Caco-2 (cell line): Measurements from ENCODE around the gene MYO18A. TPM values are rescaled to one million over a fixed set of nuclear protein-coding genes. Genes with fewer than 3 reads are reported as not detected.

Experiments used
- BruUV-seq: library from RNA; stranded (reverse); fragments of 400-500 nt; replicated peaks from 2 replicates; lab custom pipeline; 2021; lab: Mats Ljungman, UMichigan
- CTCF ChIA-PET: fragments of 300-600 bp; sonication (Branson Sonifier 250); formaldehyde crosslinking; loops from one replicate; lab custom pipeline; 2022; ENCODE audit warnings: antibody characterized with exemption; lab: Charles Lee
- POLR2A ChIA-PET: fragments of 300-600 bp; sonication (Branson Sonifier 250); formaldehyde crosslinking; loops from one replicate; lab custom pipeline; 2022; ENCODE audit warnings: antibody characterized with exemption; lab: Charles Lee
- DNase-seq, 2 experiments: peaks; one replicate each; pipeline versions ENCODE4 v3.0.0 to v3.0.0-alpha.2; 2020 to 2022
- H3K27me3 ChIP-seq: replicated peaks from 2 replicates; pipeline ENCODE4 v1.6.0; 2011; ENCODE audit warnings: low read length; ENCODE audit not compliant: control insufficient read depth, insufficient read depth
- H3K36me3 ChIP-seq: 2 replicates; pipeline ENCODE4 v1.5.1; 2011; ENCODE audit warnings: low read length; ENCODE audit not compliant: control insufficient read depth, insufficient read depth
- H3K4me1 ChIP-seq: fragments of 250-450 bp; sonication (Bioruptor Pico); 2 replicates; pipeline ENCODE4 v1.5.1; 2020; ENCODE audit warnings: mild to moderate bottlenecking
- H3K4me3 ChIP-seq: 2 replicates; pipeline ENCODE4 v1.5.1; 2011; ENCODE audit warnings: low read depth, mild to moderate bottlenecking, control low read depth, low read length
- H3K9me3 ChIP-seq: fragments of 250-450 bp; sonication (Bioruptor Pico); 2 replicates; pipeline ENCODE4 v1.5.1; 2020; ENCODE audit warnings: mild to moderate bottlenecking, moderate library complexity
- H3K27ac Mint-ChIP-seq: one replicate; pipeline ENCODE4 v1.8.0; 2022; ENCODE audit warnings: mixed read lengths; ENCODE audit not compliant: unreplicated experiment
- H3K27me3 Mint-ChIP-seq: one replicate; pipeline ENCODE4 v1.8.0; 2022; ENCODE audit warnings: mixed read lengths; ENCODE audit not compliant: insufficient read depth, unreplicated experiment
- H3K36me3 Mint-ChIP-seq: one replicate; pipeline ENCODE4 v1.8.0; 2022; ENCODE audit warnings: mild to moderate bottlenecking, mixed read lengths; ENCODE audit not compliant: insufficient read depth, unreplicated experiment
- H3K4me1 Mint-ChIP-seq: one replicate; pipeline ENCODE4 v1.8.0; 2022; ENCODE audit warnings: low read depth, mixed read lengths; ENCODE audit not compliant: unreplicated experiment
- H3K4me3 Mint-ChIP-seq: one replicate; pipeline ENCODE4 v1.8.0; 2022; ENCODE audit warnings: mild to moderate bottlenecking, moderate library complexity, mixed read lengths; ENCODE audit not compliant: unreplicated experiment
- H3K9me3 Mint-ChIP-seq: one replicate; pipeline ENCODE4 v1.8.0; 2022; ENCODE audit warnings: mixed read lengths; ENCODE audit not compliant: unreplicated experiment
- CTCF ChIP-seq, 2 experiments: fragments of 200-600 bp in 1 of 2; IDR thresholded peaks; 1 replicate in 1 of 2; 2 replicates in 1 of 2; pipeline versions ENCODE4 v1.5.1 to v1.8.0; 2011 to 2022; ENCODE audit warnings: antibody characterized with exemption in 1 of 2, control low read depth in 1 of 2, inconsistent platforms in 1 of 2, low read depth in 1 of 2, low read length in 1 of 2, mild to moderate bottlenecking in 1 of 2, moderate library complexity in 1 of 2; ENCODE audit not compliant: insufficient read depth in 1 of 2, severe bottlenecking in 1 of 2, unreplicated experiment in 1 of 2
- intact Hi-C: fragments of 100-400 bp; cut with micrococcal nuclease; formaldehyde crosslinking; loops from one replicate; pipeline ENCODE4 v1.10.0; 2022; ENCODE audit not compliant: unreplicated experiment
- total RNA-seq: library from RNA; stranded (reverse); gene quantifications from 2 replicates; pipeline ENCODE4 v1.2.3, GENCODE V29; 2022

Gene MYO18A
- total RNA-seq, 1 experiment from 2014 or later = 47.1 TPM

- Mint-ChIP-seq H3K27ac (no peak overlapping the region), H3K4me1 (no peaks in the 10 kb centered on the region), H3K4me3 (no peak overlapping the region), H3K27me3 (no peaks in the 10 kb centered on the region), H3K9me3 (no peaks in the 10 kb centered on the region), H3K36me3 (peaks cover 14% of the 10 kb centered on the region)
- Histone ChIP-seq H3K36me3 (no peaks in the 10 kb centered on the region), H3K4me3 (no peak overlapping the region), H3K4me1 (no peaks in the 10 kb centered on the region), H3K27me3 (no peaks in the 10 kb centered on the region), H3K9me3 (no peaks in the 10 kb centered on the region)
- TF ChIP-seq CTCF (IDR thresholded peaks at IDR 0.05; ENCODE audit: insufficient read depth in 1 of 2, low read depth in 1 of 2, low read length in 1 of 2, severe bottlenecking in 1 of 2, unreplicated experiment in 1 of 2) = no peak
- DNase-seq = no peak
- POLR2A ChIA-PET = interaction anchor here (0.5 kb wide), 1 partner anchor 32 kb away, joined by 3 read pairs; no protein-coding TSS in a partner anchor
- no TSS peak for BruUV-seq
- CTCF ChIA-PET = no interaction called here
- intact Hi-C loops = no loop called here
Measured at GRCh38 chr17:29085223-29085622, 95.0 kb downstream of the MYO18A start.

GRCh38 chr17:29084541-29085146 lies 95.6 kb downstream of the MYO18A start:
- no peaks in the 10 kb centered on the region for H3K27me3 ChIP-seq
- Mint-ChIP-seq H3K36me3 (peaks cover 16% of the 10 kb centered on the region), H3K27me3 (no peaks in the 10 kb centered on the region), H3K27ac (no peak overlapping the region), H3K4me1 (no peaks in the 10 kb centered on the region), H3K4me3 (no peak overlapping the region), H3K9me3 (no peaks in the 10 kb centered on the region)
- H3K36me3 ChIP-seq = no peaks in the 10 kb centered on the region
- ChIA-PET POLR2A (interaction anchor here (0.5 kb wide), 1 partner anchor 32 kb away, joined by 3 read pairs; no protein-coding TSS in a partner anchor), CTCF (interaction anchor here (1.0 kb wide), 1 partner anchor 22 kb away, joined by 4 read pairs; no protein-coding TSS in a partner anchor)
- intact Hi-C loops = no loop called here
- no peaks in the 10 kb centered on the region for H3K9me3 ChIP-seq
- DNase-seq = no peak
- no peaks in the 10 kb centered on the region for H3K4me1 ChIP-seq
- no peak overlapping the region for H3K4me3 ChIP-seq
- BruUV-seq = no TSS peak
- TF ChIP-seq CTCF (IDR thresholded peaks at IDR 0.05; ENCODE audit: insufficient read depth in 1 of 2, low read depth in 1 of 2, low read length in 1 of 2, severe bottlenecking in 1 of 2, unreplicated experiment in 1 of 2) = no peak

- Mint-ChIP-seq H3K9me3 (no peaks in the 10 kb centered on the region), H3K27me3 (no peaks in the 10 kb centered on the region), H3K36me3 (peaks cover 4% of the 10 kb centered on the region), H3K4me3 (no peak overlapping the region), H3K4me1 (no peaks in the 10 kb centered on the region), H3K27ac (no peak overlapping the region)
- BruUV-seq = no TSS peak
- no peaks in the 10 kb centered on the region for H3K9me3 ChIP-seq
- H3K4me3 ChIP-seq = no peak overlapping the region
- no peaks in the 10 kb centered on the region for H3K4me1 ChIP-seq
- POLR2A ChIA-PET = no interaction called here
- H3K36me3 ChIP-seq = 0 out of 2 replicates have a peak, but pooled peaks cover 1% of the 10 kb centered on the region
- no peaks in the 10 kb centered on the region for H3K27me3 ChIP-seq
- DNase-seq = no peak
- TF ChIP-seq CTCF (IDR thresholded peaks at IDR 0.05; ENCODE audit: insufficient read depth in 1 of 2, low read depth in 1 of 2, low read length in 1 of 2, severe bottlenecking in 1 of 2, unreplicated experiment in 1 of 2) = no peak
- CTCF ChIA-PET = no interaction called here
- intact Hi-C loops = no loop called here
Measured at GRCh38 chr17:29080965-29081364, 99.2 kb downstream of the MYO18A start.
